BJ (cell line): ENCODE measurements around the gene SMARCAD1. TPM values are rescaled to one million over a fixed set of nuclear protein-coding genes. Genes with fewer than 3 reads are reported as not detected.

Experiments used
- CTCF ChIA-PET: fragments of 350-600 bp; formaldehyde crosslinking; extraction: SDS; loops from one replicate; lab custom pipeline; 2021; ENCODE audit warnings: antibody characterized with exemption, inconsistent platforms; lab: Yijun Ruan, JAX
- POLR2A ChIA-PET: fragments of 300-600 bp; sonication (Branson Sonifier 250); formaldehyde crosslinking; extraction: SDS; loops from one replicate; lab custom pipeline; 2021; ENCODE audit warnings: antibody characterized with exemption; lab: Charles Lee
- DNase-seq: peaks from one replicate; pipeline ENCODE4 v3.0.0-alpha.2; 2011; ENCODE audit warnings: low read depth
- H3K27me3 ChIP-seq: 2 replicates; pipeline ENCODE4 v1.6.0; 2011; ENCODE audit warnings: low read length; ENCODE audit not compliant: control insufficient read depth, insufficient read depth
- H3K36me3 ChIP-seq: 2 replicates; pipeline ENCODE4 v1.5.1; 2011; ENCODE audit warnings: low read length; ENCODE audit not compliant: control insufficient read depth, insufficient read depth
- H3K4me3 ChIP-seq: 2 replicates; pipeline ENCODE4 v1.5.1; 2011; ENCODE audit warnings: low read depth, mild to moderate bottlenecking, control low read depth, low read length
- polyA plus RNA-seq: library from polyadenylated mRNA; depleted of rRNA; stranded (reverse); fragments of >200 nt; gene quantifications from 2 replicates; pipeline ENCODE4 v1.2.3, GENCODE V29; 2011
- TF ChIP-seq, protein P1 (sequence below): IDR thresholded peaks from 2 replicates; pipeline ENCODE4 v1.5.1; 2011; ENCODE audit warnings: low read depth, mild to moderate bottlenecking, control low read depth, inconsistent platforms, low read length, moderate library complexity; ENCODE audit not compliant: insufficient read depth

SMARCAD1 gene
- polyA plus RNA-seq, 1 experiment, result 8.2 TPM

DNA sequence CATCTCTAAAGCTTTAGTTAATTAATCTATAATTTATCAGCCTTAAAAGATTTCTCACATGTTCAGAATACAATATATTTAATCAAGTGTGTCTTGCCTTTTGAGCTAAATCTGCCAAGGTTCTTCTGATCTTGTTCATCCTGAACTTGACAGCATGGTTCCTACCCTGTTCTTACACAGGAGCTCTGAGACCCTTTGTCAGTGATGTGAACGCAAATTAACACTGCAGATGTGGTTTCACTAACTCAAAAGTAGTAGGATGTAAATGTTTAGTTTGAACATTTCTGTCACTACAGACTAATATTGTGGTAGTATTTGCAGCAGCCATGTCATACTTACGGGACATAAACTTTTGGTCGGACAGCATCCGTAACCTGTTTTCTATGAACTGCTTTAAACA lies 59.4 kb downstream of the SMARCAD1 start:
- CTCF ChIA-PET, result no interaction called here
- TF ChIP-seq, protein P1, sequence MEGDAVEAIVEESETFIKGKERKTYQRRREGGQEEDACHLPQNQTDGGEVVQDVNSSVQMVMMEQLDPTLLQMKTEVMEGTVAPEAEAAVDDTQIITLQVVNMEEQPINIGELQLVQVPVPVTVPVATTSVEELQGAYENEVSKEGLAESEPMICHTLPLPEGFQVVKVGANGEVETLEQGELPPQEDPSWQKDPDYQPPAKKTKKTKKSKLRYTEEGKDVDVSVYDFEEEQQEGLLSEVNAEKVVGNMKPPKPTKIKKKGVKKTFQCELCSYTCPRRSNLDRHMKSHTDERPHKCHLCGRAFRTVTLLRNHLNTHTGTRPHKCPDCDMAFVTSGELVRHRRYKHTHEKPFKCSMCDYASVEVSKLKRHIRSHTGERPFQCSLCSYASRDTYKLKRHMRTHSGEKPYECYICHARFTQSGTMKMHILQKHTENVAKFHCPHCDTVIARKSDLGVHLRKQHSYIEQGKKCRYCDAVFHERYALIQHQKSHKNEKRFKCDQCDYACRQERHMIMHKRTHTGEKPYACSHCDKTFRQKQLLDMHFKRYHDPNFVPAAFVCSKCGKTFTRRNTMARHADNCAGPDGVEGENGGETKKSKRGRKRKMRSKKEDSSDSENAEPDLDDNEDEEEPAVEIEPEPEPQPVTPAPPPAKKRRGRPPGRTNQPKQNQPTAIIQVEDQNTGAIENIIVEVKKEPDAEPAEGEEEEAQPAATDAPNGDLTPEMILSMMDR, result no peak
- Histone ChIP-seq H3K27me3 (no peaks in the 10 kb centered on the region), H3K36me3 (0 out of 2 replicates have a peak, but pooled peaks cover 1% of the 10 kb centered on the region), H3K4me3 (no peak overlapping the region)
- POLR2A ChIA-PET, result no interaction called here
- no peak for DNase-seq

DNA sequence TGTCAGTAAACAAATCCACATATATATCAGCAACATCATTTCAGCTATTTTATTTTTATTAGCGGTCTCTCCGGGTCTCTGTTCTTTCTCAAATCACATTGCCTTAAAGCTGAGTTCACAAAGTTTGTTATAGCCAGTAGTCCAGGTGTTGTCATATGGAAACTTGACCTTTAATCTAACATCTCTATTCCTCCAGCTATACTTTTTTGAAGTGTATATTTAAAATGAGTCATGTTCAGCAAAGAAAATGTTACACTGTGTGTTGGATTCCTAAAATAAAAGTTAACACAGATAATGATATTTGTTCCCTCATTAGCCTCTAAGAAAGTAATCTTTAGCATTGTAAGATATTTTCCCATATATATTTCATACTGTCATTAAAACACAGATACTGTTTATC lies 63.6 kb downstream of the SMARCAD1 start:
- no peaks in the 10 kb centered on the region for H3K27me3 ChIP-seq
- peaks cover 4% of the 10 kb centered on the region for H3K36me3 ChIP-seq
- CTCF ChIA-PET, result interaction anchor here (0.8 kb wide), 1 partner anchor 22 kb away, joined by 3 read pairs; no protein-coding TSS in a partner anchor
- H3K4me3 ChIP-seq, result no peak overlapping the region
- POLR2A ChIA-PET, result no interaction called here
- TF ChIP-seq, protein P1, result no peak
- DNase-seq, result no peak

DNA sequence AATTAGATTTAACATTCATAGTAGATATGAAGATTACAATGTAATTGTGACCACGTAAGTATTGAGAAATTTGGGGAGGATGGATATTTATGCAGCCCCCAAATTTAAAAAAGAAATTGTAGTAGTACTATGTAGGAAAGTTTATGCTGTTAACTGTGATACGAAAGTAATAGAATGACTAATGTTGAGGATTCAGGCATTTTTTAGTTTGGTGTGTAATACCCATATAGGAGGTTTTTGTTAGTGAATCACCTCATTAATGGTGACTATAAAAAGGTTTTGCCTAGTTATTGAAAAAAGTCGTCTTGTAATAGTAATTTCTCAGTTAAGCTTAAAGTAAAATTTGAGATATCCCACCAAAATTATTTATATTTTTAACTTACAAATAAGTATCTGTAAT lies 67.2 kb downstream of the SMARCAD1 start:
- DNase-seq, result peak; percentile 47
- ChIA-PET POLR2A (no interaction called here), CTCF (no interaction called here)
- H3K27me3 ChIP-seq, result no peaks in the 10 kb centered on the region
- peaks cover 5% of the 10 kb centered on the region for H3K36me3 ChIP-seq
- no peak overlapping the region for H3K4me3 ChIP-seq
- TF ChIP-seq, protein P1, result no peak

DNA sequence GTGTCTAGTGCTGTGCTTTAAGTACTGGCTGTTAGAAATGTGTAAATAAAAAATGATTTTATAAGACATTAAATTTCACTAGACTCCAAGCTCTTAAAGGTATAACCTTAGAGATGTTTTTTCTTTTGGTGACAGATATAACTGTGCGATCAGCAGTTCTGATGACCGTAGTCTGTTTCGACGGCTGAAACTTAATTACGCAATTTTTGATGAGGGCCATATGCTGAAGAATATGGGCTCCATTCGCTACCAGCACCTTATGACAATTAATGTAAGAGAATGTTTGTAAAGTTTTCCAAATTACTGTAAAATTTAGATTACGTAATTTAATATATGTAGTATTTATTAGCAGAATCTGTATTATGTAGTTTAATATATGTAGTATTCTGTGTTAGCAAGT lies 68.5 kb downstream of the SMARCAD1 start:
- Histone ChIP-seq H3K36me3 (peaks cover 5% of the 10 kb centered on the region), H3K4me3 (no peak overlapping the region), H3K27me3 (no peaks in the 10 kb centered on the region)
- ChIA-PET CTCF (no interaction called here), POLR2A (no interaction called here)
- TF ChIP-seq, protein P1, result no peak
- DNase-seq, result no peak

DNA sequence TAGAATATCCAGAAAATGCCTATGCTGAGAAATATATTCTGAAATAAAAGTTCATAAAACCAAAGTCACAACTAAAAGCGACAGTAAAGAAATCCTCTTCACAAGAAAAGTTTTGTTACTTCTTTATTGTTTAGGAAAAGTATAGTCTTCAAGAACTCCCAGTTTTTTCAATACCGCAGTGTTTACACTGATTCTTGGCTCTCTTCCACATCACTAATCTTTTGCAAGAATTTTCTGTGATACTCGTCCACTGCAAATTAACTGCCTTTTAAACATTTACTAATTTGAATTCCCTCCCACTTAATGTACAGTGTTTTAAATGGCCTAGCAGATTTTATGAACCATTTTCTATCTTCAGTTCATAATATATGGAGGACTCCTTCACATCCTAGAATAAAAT lies 69.9 kb downstream of the SMARCAD1 start:
- CTCF ChIA-PET, result no interaction called here
- Histone ChIP-seq H3K36me3 (peaks cover 5% of the 10 kb centered on the region), H3K27me3 (no peaks in the 10 kb centered on the region), H3K4me3 (no peak overlapping the region)
- POLR2A ChIA-PET, result no interaction called here
- DNase-seq, result no peak
- TF ChIP-seq, protein P1, result no peak
